GM18873 (cell line): ENCODE measurements around the gene SMIM41.

Source experiments
- ATAC-seq: cut with Tn5 transposase; IDR thresholded peaks from one replicate; pipeline ENCODE4 v1.9.1; 2021; ENCODE audit warnings: mild to moderate bottlenecking, moderate library complexity, moderate number of reproducible peaks; ENCODE audit not compliant: unreplicated experiment, low FRiP score

The SMIM41 gene

GRCh38 chr12:52079576-52080402 lies at the start of gene SMIM41:
Gene SMIM41, plus strand, starts transcription at chr12:52079704. Its CDS starts 76 bp downstream, at chr12:52079780.
- no peak for ATAC-seq

GRCh38 chr12:52032446-52032803 lies 47.1 kb upstream of the SMIM41 start:
- ATAC-seq = no peak

- ATAC-seq = peak; percentile 79
These were observed 46.6 kb upstream of the SMIM41 start for GRCh38 chr12:52032804-52033445.

- no peak for ATAC-seq
These were observed 45.9 kb upstream of the SMIM41 start for GRCh38 chr12:52033446-52034140.

GRCh38 chr12:52035190-52035589 lies 44.3 kb upstream of the SMIM41 start:
- ATAC-seq = no peak

GRCh38 chr12:52035926-52036325 lies 43.6 kb upstream of the SMIM41 start:
- no peak for ATAC-seq

GRCh38 chr12:52036587-52037171 lies 42.8 kb upstream of the SMIM41 start:
- ATAC-seq = no peak

- no peak for ATAC-seq
These were observed 42.1 kb upstream of the SMIM41 start for GRCh38 chr12:52037248-52037861.

GRCh38 chr12:52038447-52038846 lies 41.1 kb upstream of the SMIM41 start:
- no peak for ATAC-seq

GRCh38 chr12:52041035-52041434 lies 38.5 kb upstream of the SMIM41 start:
- ATAC-seq = no peak

- ATAC-seq = no peak
These were observed 37.8 kb upstream of the SMIM41 start for GRCh38 chr12:52041695-52042123.

- no peak for ATAC-seq
These were observed 36.7 kb upstream of the SMIM41 start for GRCh38 chr12:52042706-52043385.

GRCh38 chr12:52043386-52044212 lies 35.9 kb upstream of the SMIM41 start:
- ATAC-seq = no peak

- ATAC-seq = no peak
These were observed 35.1 kb upstream of the SMIM41 start for GRCh38 chr12:52044292-52044983.

GRCh38 chr12:52045794-52046199 lies 33.7 kb upstream of the SMIM41 start:
- no peak for ATAC-seq

GRCh38 chr12:52046859-52047258 lies 32.6 kb upstream of the SMIM41 start:
- no peak for ATAC-seq

- ATAC-seq = no peak
These were observed 30.2 kb upstream of the SMIM41 start for GRCh38 chr12:52049286-52049685.

GRCh38 chr12:52049688-52050087 lies 29.8 kb upstream of the SMIM41 start:
- ATAC-seq = no peak
